ENCODE measurements around the gene ASCC3.

ASCC3 gene

GRCh38 chr6:100620085-100620840, 260.9 kb downstream of the ASCC3 start:
- TF ChIP-seq CTCF (IDR thresholded peaks at IDR 0.05) = no peak
- no peaks in the 10 kb centered on the region for H3K9me3 ChIP-seq
- no peaks in the 10 kb centered on the region for H3K4me1 ChIP-seq
- no peaks in the 10 kb centered on the region for H3K27me3 ChIP-seq
- DNase-seq = no peak
- no peak overlapping the region for H3K4me3 ChIP-seq
- intact Hi-C loops (cut with DNase I; ENCODE audit: low total_unique reads) = no loop called here
- no peak overlapping the region for H3K27ac ChIP-seq
- H3K36me3 ChIP-seq = peaks cover 17 to 33% (median 28%) of the 10 kb centered on the region in 3 donors

GRCh38 chr6:100618351-100618671, 262.8 kb downstream of the ASCC3 start:
- TF ChIP-seq CTCF (IDR thresholded peaks at IDR 0.05) = no peak
- Histone ChIP-seq H3K9me3 (no peaks in the 10 kb centered on the region), H3K36me3 (peaks cover 8 to 27% (median 24%) of the 10 kb centered on the region in 3 donors), H3K4me1 (no peaks in the 10 kb centered on the region), H3K4me3 (no peak overlapping the region), H3K27me3 (no peaks in the 10 kb centered on the region), H3K27ac (no peak overlapping the region)
- no peak for DNase-seq
- intact Hi-C loops (cut with DNase I; ENCODE audit: low total_unique reads) = no loop called here

GRCh38 chr6:100617633-100618350, 263.3 kb downstream of the ASCC3 start:
- intact Hi-C loops (cut with DNase I; ENCODE audit: low total_unique reads) = no loop called here
- DNase-seq = no peak
- H3K9me3 ChIP-seq = no peaks in the 10 kb centered on the region
- H3K27me3 ChIP-seq = no peaks in the 10 kb centered on the region
- H3K36me3 ChIP-seq = peaks cover 6 to 27% (median 24%) of the 10 kb centered on the region in 3 donors
- H3K4me3 ChIP-seq = no peak overlapping the region
- no peaks in the 10 kb centered on the region for H3K4me1 ChIP-seq
- no peak overlapping the region for H3K27ac ChIP-seq
- TF ChIP-seq CTCF (IDR thresholded peaks at IDR 0.05) = no peak

GRCh38 chr6:100614933-100615332, 266.2 kb downstream of the ASCC3 start:
- TF ChIP-seq CTCF (IDR thresholded peaks at IDR 0.05) = no peak
- Histone ChIP-seq H3K27ac (no peak overlapping the region), H3K9me3 (no peaks in the 10 kb centered on the region), H3K27me3 (no peaks in the 10 kb centered on the region), H3K4me3 (no peak overlapping the region), H3K4me1 (no peaks in the 10 kb centered on the region), H3K36me3 (peaks cover 0 to 14% (median 3%) of the 10 kb centered on the region in 3 donors)
- intact Hi-C loops (cut with DNase I; ENCODE audit: low total_unique reads) = no loop called here
- no peak for DNase-seq

- no peak for TF ChIP-seq CTCF (IDR thresholded peaks at IDR 0.05)
- Histone ChIP-seq H3K4me3 (no peak overlapping the region), H3K27ac (no peak overlapping the region), H3K36me3 (peaks cover 0 to 10% (median 3%) of the 10 kb centered on the region in 3 donors), H3K27me3 (no peaks in the 10 kb centered on the region), H3K4me1 (no peaks in the 10 kb centered on the region), H3K9me3 (no peaks in the 10 kb centered on the region)
- no peak for DNase-seq
- intact Hi-C loops (cut with DNase I; ENCODE audit: low total_unique reads) = no loop called here
Measured at GRCh38 chr6:100614386-100614785, 266.7 kb downstream of the ASCC3 start.

Data from tibial artery (tissue), 4 donors.